GM03348 (cell line): ENCODE results near the gene THAP4.
"Not testable (repeated sequence)": the region's sequence is repeated elsewhere in the genome, so short reads cannot be mapped to it uniquely, and the experiment has no call there.

ENCODE experiments used
- DNase-seq: peaks from one replicate; pipeline ENCODE4 v3.0.0; 2012; ENCODE audit warnings: low spot score

THAP4 gene

DNA sequence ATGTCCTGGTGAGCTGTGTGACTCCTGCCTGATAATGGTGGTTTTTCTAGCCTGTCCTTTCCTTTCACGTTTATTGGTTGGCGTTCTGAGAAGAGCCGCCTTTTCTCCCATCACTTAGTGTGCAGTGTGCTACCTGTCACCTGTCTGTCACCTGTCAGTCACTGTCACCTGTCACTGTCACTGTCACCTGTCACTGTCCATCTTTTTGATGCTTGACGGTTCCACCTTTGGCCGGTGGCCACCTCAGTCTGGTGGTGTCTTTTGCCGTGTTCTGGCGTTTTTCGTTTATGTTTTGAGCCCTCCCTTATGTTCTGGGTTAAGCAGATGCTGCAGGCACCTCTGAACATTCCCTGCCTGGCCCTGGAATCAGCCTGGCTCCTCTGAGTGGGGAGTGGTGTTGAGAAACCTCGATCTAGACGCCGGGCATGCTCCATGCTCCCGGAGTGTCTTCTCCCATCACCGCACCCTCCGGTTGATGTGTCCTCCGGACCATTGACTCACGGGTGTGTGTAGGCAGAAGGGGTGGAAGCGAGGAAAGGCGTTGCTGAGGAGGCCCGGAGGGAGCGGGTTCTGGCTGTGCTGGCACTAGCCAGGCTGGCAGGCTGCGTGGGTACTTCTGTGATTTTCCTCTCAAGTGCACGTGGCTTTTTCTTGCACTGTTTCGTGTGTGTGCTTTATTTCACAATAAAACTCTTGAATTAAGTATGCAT is 28.9 kb upstream of the THAP4 start:
- DNase-seq: no peak

DNA sequence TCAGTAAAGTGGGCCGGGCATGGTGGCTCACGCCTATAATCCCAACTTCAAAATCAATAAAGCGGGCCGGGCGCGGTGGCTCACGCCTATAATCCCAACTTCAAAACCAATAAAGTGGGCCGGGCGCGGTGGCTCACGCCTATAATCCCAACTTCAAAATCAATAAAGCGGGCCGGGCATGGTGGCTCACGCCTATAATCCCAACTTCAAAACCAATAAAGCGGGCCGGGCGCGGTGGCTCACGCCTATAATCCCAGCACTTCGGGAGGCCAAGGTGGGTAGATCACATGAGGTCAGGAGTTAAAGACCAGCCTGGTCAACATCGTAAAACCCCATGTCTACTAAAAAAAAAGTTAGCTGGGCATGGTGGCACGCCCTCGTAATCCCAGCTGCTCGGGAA is 25.8 kb upstream of the THAP4 start:
- not testable (repeated sequence) for DNase-seq

DNA sequence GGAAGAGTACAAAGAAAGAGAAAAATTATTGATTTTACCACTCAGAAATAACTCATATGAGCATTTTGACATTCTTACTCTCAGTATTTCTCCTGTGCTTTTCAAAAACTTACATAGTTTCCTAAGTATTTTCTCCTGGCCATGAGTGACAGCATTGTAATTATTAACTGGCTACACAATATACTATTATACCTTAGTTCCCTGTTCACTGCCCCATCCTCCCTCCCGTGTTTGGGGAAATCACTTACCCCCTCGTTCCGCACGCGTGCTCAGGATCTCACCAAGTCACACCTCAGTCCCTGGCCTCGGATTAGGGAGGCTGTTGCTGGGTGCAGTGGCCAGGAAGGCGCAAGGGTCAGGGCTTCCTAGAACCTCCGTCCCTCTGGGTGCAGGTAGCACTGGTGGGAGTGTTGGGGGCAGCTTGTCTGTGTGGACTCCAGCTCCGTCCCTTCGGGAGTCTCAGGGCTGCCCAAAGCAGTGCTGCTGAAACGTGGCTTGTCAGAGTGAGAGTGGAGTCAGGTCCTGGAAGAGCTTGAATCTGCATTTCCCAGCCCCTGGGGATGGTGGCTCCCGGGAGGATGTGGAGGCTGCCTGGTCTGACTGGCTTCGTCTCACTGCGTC is 23.7 kb upstream of the THAP4 start:
- DNase-seq: no peak

DNA sequence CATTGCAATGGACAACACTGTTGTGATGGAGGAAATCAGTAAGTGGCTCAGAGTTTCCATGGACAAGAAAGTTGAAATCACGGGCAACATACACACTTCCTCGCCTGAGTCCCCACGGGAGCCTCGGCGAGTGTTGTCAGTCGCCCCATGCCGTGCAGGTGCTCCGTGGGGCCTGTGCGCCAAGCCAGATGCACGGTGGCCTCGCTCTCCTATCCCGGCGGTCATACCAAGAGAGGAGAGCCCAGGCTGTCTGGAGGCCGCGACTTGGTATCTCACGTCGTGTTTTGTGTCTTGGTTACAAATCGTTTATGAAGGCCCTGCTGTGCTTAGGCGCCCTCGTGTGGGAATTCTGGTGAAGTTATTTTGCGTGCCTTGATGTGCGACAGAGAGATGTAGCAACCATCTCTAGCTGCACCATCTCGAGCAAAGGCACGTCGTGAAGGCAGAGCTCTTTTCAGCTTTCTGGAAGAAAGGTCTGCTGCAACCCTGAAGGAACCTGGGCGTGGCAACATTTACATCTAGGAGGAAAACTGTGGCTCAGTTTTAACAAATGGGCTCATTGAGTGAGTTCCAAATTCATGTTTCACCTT is 22.3 kb upstream of the THAP4 start:
- DNase-seq: peak; percentile 82

DNA sequence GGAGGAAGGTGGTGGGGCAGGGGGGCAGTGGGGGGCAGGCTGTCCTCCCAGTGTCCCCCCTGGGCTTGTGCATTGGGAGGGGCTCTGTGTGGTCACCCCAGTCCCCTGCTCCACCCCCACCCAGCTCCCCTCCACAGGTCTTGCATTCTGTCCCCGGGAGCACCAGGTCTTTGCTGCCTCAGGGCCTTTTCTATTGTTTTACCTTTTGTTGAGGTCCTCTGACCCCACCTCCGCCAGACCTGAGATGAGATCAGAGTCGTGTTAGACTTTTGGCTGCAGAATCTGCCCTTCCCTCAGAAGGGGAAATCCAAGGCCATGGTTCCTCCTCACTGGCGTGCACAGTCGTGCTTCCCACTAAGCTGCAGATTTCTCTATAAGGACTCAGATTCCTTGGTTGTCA is 21.3 kb upstream of the THAP4 start:
- no peak for DNase-seq

DNA sequence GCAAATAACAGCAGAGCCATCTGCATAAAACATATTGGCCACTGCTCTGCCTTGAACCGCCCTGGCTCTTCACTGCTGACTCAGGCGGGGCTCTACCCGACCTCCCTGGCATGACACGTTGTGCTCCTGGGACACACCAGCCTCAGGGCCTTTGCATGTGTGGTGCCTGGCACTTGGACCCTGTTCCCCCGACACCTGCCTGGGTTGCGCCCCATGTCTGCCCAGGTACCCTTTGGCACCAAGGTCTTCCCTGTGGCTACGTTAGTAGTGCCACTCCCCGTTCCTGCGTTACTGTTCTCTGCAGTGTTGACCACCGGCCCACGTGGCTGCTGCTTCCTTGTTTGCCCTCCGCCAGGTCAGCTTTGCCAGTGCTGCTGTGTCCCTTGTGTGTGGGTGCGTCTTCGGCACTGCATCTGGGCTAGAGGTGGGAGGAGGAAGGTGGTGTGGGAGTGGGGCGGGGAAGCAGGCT is 20.9 kb upstream of the THAP4 start:
- DNase-seq: no peak

DNA sequence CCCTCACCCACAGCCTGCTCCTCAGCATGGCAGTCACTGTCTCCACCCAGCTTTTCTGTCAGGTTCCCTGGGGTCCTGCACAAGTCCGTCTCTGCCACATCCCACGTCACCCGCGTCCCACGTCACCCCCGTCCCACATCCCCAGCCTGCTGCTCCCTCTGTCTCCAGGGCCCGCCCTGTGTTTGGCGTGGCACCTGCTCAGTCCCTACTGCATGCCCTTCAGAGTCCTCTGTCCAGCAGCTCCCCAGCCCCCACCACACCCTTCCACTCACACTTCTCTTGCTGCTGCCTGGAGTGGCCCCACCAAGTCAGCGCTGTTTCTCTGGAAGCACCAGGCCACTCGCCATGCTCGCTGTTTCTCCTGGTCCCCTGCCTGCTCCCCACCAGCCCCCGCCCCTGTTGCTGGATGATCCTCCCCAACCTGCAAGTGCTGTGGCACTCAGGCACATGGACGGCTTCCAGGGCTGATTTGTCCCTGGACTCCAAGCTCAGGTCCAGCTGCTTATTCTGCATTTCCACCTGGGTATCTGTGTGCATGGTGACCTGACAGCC is 19.3 kb upstream of the THAP4 start:
- no peak for DNase-seq

DNA sequence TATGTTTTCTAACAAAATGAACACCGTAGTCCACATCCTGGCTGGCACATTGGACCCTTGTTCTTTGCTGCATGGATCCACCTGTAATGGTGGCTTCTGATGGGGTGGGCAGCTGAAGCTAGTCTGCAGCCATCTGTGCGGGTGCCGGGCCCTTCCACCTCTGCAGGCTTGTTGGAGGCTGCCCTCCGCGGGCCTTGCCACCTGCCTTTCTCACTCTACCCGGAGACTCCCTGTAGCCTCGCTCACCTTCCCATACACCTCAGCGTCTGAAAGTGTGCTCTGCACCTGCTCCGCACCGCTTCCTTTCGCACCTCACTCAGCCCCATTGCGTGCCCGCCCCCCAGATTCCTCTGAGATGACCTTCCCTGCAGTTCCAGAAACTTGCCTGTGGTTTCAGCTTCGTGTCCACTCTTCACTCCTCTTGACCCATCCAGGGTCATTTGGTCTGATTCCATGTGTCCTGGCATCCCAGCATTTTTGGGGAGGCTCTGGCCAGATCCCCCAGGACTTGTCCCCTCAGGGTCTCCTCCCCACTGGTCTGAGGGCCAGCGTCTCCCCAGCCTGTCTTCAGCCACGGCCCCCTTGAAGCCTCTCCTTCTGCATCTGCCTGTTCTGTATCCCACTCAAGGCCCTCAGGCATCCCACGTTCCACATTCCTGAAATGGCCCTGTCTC is 18.7 kb upstream of the THAP4 start:
- no peak for DNase-seq

DNA sequence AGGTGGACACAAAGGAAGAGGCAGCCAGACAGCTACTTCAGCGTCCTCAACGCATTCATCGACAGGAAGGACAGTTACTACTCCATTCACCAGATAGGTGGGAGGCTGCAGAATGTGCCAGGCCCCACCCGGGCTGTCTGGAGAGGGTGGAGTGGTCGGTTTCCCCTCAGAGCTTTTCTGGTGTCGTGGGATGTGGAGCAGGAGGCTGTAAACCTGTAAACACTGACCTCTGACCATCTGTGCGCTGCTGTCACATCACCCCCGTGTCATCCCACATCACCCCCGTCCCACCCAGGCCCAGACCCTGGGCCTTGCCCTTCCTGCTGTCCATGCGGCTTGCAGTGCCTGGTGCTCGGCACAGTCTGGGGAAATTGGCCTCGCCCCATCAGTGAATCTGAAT is 17.6 kb upstream of the THAP4 start:
- no peak for DNase-seq

DNA sequence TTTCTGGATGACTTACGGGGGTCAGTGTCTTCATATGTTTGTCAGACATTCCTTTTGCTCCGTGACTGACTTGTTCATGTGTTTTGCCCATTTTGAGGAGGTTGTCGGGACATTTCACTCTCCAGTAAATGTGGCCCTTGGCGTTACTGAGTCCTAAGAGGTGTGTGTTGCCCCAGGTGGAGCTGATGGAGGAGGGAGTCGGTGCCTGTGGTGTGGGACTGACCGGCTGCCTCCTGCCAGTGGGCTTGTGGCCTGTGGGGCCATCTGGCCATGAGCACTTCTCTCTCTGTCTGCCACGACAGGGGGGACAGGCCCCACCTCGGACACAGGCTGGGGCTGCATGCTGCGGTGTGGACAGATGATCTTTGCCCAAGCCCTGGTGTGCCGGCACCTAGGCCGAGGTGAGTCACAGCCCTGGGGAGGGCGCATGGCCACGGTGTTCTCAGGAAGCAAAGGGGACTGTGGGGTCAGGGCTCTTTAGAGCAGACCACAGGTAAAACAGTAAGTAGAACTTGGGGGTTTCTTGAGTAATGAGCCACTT is 16.3 kb upstream of the THAP4 start:
- no peak for DNase-seq

DNA sequence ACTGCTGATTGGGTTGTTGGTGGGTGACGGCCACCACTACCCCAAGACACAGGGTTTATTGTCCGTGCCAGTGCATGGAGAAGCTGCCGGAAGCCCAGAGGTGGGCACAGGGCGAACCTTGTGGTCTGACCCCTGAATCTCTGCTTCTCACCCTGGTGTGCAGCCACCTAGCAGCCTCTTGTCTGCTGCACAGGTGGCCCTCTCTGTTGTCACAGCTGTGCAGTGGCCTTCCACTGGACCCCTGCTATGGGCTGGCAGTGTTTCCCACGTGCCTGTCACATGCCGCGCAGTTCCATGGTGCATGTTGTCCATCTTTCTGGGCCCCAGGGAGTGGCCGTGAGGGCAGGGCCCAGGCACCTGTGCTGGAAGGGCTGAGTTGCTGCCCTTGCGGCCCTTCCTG is 15.8 kb upstream of the THAP4 start:
- DNase-seq: no peak

DNA sequence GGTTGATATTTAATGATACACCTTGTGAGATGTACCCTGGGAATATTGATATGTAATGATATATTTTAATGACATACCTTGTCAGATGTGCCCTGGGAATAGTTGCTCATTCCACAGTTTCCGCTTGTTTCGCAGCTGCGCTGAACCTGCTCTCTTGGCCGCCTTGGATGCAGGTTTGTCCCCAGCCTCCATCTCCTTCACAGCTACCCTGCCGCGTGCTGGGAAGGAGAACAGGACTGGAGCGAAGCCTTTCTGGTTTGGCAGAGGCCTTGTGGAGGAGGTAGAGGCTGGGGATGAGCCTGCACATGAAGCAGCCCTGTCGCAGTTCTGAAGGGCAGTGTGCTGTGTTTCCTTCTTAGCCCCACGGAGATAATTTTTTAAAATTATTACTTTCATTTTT is 15.2 kb upstream of the THAP4 start:
- no peak for DNase-seq

DNA sequence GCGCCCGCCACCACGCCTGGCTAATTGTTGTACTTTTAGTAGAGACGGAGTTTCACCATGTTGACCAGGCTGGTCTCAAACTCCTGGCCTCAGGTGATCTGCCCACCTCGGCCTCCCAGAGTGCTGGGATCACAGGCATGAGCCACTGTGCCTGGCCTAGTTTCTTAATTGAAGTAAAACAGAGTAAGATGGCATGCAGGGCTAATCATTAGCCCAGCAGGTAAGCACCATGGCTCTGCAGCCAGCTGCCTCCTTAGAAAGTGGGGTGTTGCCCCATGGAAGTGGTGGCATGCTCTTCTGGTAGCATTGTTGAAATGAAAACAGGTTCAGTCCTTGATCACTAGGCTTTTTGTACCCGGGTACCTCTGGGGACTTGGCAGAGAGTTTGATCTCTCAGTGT is 13.0 kb upstream of the THAP4 start:
- DNase-seq: no peak

DNA sequence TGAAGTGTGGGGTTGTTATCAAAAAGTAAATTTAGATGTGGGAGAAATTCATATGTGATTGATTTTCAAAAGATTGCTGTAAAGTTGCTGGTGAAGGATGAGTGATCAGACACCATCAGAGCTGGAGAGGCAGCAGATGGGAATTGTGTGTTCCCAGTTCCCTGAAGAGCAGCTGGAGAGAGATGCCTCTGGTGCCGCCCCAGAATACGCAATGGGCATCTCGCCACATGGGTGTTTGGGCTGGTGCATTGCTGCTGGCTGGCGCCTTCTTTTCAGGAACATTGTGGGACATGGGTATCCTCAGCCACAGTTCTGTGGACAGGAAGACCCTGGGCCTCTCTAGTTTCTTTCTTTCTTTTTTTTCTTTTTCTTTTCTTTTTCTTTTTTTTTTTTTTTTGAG is 12.4 kb upstream of the THAP4 start:
- DNase-seq: no peak

DNA sequence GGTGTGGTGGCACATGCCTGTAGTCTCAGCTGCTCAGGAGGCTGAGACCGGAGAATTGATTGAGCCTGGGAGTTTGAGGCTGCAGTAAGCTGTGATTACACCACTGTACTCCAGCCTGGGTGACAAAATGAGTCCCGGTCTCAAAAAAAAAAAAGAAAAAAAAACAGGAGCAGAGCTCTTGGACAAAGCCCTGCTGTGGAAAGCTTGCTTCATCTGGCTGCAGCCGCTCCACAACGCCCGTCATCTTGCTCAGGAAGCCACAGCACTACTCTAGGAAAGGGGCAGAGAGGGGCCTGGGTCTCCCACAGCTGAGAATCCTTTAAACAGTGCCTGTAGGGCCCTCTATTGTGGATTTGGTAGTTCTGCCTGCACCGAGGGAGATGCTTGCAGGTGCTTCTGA is 11.5 kb upstream of the THAP4 start:
- DNase-seq: no peak

DNA sequence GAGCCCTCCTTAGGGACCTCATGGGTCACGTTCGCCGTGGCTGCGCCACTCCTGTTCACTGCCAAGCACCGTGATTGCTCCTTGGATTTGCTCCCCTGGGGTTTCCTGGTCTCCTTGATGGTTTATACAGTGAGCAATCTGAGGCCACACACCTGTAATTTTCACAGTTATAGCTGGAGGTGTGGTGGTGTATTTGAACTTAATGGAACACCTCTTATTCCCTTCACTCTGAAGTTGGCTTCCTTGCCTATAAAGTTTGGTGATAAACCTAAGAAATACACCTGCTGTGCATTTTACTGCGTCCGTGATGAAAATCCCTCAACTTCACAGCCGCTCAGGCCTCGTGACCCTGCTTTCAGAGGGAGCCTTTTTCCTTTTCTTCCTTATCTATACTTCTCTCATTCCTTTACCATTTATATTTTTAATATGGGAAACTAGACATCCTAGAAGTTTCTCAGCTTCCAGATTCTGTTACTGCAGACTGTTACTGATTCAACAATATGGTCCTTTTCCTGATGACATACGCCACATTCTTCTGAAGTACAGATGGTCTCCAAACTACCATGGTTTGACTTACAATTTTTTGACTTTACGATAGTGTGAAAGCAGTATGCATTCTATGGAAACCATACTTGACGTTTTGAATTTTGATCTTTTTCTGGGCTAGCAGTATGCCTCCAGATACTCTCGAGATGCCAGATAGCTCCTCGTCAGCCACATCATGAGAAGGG is 9.1 kb upstream of the THAP4 start:
- DNase-seq: no peak

DNA sequence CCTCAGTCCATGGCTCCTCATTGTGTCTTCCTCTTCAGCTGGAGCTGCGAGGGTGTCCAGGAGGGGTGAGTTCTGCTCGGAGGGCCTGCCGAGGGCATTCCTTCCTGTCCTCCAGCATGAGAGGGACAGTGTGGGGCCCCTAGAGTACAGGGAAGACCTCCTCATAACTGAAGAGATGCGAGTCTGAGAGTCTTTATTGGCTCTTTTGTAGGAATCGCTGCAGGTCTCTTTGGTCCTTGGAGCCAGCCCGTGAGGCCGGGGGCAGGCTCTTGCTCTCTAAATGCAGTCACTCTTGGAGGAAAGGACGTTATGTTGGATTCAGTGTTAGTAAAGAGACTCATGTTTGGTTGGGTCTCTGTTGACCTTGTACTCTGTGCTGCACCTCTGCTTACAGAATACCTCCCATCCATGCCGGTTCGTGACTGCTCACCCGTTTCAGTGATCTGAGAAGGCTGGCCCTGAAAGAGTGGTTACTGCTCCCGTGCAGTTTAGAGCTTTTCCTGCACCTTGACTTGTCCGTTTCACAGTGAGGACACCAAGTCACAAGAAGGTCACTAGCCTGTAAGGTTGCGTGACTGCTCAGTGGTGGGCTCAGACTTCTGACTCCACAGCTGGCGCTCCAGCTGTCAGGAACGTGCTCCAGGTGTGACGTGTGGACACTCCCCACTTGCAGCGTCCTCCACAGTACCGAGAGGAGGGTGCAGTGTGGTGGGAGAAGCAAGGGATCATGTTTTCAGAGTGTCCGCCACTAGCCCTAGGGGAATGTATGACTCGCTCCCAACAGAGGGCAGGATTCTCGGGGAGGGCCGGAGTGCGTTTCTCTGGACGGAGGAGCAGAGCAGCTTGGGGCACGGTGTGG is 8.3 kb upstream of the THAP4 start:
- no peak for DNase-seq

DNA sequence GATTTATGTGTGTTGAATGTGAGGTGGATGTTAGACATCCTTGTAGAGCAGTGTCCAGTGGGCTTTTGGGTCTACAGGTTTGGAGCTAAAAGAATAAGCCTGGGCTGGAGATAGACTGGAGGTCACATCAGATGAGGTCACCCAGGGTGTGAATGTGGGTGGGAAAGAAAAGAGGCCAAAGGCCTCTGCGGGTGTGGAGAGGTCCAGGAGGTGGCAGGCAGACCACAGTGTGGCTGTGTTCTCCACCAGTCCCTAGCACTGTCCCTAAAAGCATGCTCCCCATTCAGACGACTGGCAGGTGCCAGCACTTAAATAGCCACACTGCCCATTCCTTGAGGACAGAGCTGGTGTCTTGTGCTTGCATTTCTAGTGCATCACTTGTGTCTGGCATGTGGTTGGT is 4.7 kb upstream of the THAP4 start:
- DNase-seq: no peak

DNA sequence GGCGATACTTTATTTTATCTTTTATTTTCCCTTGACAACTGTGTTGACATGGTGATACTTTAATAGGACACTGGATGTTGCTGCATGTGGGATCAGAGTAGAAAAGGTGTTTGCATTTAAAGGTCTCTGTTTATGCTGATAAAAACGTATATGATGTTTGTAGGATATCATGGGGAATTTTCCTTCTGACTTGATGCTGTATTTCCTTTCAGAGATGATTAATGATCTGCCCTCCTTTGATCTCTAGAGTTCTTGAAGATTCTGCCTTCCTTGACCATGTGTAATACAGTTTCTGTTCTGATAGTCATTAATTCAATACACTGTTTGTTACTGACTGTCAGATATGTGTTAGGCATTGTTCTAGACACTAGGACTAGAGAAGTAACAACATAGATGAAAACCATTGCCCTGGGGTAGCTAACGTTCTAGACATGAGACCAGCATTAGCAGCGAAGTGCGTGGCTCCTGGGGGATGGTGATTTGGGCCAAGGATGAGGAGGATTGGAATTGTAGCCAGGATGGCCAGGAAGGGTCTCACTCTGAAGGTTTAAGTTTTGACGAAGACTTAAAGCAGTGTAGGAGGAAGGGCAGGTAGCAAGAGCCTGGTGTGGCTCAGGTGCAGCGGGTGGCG is 3.3 kb upstream of the THAP4 start:
- no peak for DNase-seq

DNA sequence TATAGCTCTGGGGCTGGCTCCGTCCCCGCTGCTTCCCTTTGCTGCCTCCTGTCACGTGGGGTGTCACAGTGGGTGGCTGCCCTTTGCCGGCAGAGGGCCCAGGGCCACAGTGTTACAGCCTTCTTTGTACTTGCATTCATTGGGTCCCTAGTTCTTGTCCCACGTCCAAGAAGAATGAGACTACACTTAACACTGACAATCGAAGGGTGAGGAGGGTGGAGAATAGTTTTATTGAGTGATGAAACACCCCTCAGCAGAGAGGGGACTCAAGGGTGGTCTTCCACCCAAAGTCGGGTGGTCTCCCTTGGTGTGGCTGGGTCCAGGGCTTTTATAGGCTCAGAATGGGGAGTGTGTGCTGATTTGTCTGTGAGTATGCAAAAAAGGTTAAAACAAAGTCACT is 2.4 kb upstream of the THAP4 start:
- no peak for DNase-seq
